RWPE2 (cell line): Measurements from ENCODE around the gene FH.
A peak's percentile ranks its signal among the peaks of the same experiment; 100 is the strongest.

ENCODE experiments used
- ATAC-seq: fragments of 200-7000 bp; cut with Tn5 transposase; 3 replicates; pipeline ENCODE4 v1.9.1; 2021; ENCODE audit warnings: low read depth
- DNase-seq: peaks from one replicate; pipeline ENCODE4 v3.0.0-alpha.2; 2020; ENCODE audit warnings: low spot score
- H3K27ac ChIP-seq: fragments of 450-650 bp; 2 replicates; pipeline ENCODE4 v1.5.1; 2017; ENCODE audit warnings: mild to moderate bottlenecking; ENCODE audit not compliant: poor library complexity, severe bottlenecking
- H3K27me3 ChIP-seq: fragments of 250-450 bp; sonication (Bioruptor Pico); 2 replicates; pipeline ENCODE4 v1.5.1; 2021; ENCODE audit warnings: mild to moderate bottlenecking, moderate library complexity; ENCODE audit not compliant: insufficient read depth, poor library complexity, severe bottlenecking
- H3K36me3 ChIP-seq: fragments of 250-450 bp; sonication (Bioruptor Pico); 2 replicates; pipeline ENCODE4 v1.5.1; 2020; ENCODE audit warnings: low read depth, mild to moderate bottlenecking, moderate library complexity
- H3K4me1 ChIP-seq: fragments of 250-450 bp; sonication (Bioruptor Pico); 2 replicates; pipeline ENCODE4 v1.5.1; 2021; ENCODE audit warnings: mild to moderate bottlenecking, moderate library complexity; ENCODE audit not compliant: insufficient read depth, poor library complexity, severe bottlenecking
- H3K4me3 ChIP-seq: fragments of 250-450 bp; sonication (Bioruptor Pico); 2 replicates; pipeline ENCODE4 v1.5.1; 2021; ENCODE audit warnings: mild to moderate bottlenecking, moderate library complexity; ENCODE audit not compliant: severe bottlenecking
- H3K9me3 ChIP-seq: fragments of 250-450 bp; sonication (Bioruptor Pico); 2 replicates; pipeline ENCODE4 v1.5.1; 2021; ENCODE audit warnings: mild to moderate bottlenecking, moderate library complexity; ENCODE audit not compliant: severe bottlenecking
- CTCF ChIP-seq: fragments of 450-650 bp; IDR thresholded peaks from one replicate; pipeline ENCODE4 v1.5.1; 2017; ENCODE audit warnings: mild to moderate bottlenecking, moderate library complexity; ENCODE audit not compliant: poor library complexity, severe bottlenecking

The FH gene

GRCh38 chr1:241527146-241527545, 7.6 kb upstream of the FH start:
- Histone ChIP-seq H3K27me3 (no peaks in the 10 kb centered on the region), H3K4me1 (peaks cover under 1% of the 10 kb centered on the region), H3K27ac (no peak overlapping the region), H3K9me3 (no peaks in the 10 kb centered on the region), H3K4me3 (no peak overlapping the region), H3K36me3 (no peaks in the 10 kb centered on the region)
- ATAC-seq (no peak), DNase-seq (no peak)
- TF ChIP-seq CTCF: no peak

DNA sequence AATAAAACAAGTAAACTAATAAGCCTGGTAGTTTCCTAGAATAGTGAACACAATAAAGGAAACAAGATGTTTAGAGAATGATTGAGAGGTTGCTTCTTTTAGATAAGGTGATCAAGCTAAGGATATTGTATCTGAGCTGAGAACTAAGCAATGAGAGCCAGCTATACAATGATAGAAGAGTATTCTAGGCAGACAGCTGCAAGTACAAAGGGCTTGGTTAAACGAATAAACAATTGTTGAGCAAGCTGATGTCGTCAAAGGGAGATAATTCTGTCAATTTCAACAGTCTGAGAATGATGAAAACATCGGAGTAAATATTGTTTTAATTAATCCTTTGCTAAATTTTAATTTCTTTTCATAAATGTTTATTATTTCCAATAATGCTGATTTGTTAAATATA, 5.5 kb upstream of the FH start:
- Histone ChIP-seq H3K9me3 (no peaks in the 10 kb centered on the region), H3K27me3 (no peaks in the 10 kb centered on the region), H3K4me1 (no peaks in the 10 kb centered on the region), H3K4me3 (no peak overlapping the region), H3K27ac (no peak overlapping the region), H3K36me3 (no peaks in the 10 kb centered on the region)
- DNase-seq: no peak
- TF ChIP-seq CTCF: no peak
- no peak for ATAC-seq

- DNase-seq (no peak), ATAC-seq (no peak)
- H3K27me3 ChIP-seq: no peaks in the 10 kb centered on the region
- H3K36me3 ChIP-seq: no peaks in the 10 kb centered on the region
- no peaks in the 10 kb centered on the region for H3K9me3 ChIP-seq
- H3K4me1 ChIP-seq: no peaks in the 10 kb centered on the region
- H3K4me3 ChIP-seq: no peak overlapping the region
- no peak overlapping the region for H3K27ac ChIP-seq
- no peak for TF ChIP-seq CTCF
Observed at GRCh38 chr1:241521718-241522117, 2.2 kb upstream of the FH start.

DNA sequence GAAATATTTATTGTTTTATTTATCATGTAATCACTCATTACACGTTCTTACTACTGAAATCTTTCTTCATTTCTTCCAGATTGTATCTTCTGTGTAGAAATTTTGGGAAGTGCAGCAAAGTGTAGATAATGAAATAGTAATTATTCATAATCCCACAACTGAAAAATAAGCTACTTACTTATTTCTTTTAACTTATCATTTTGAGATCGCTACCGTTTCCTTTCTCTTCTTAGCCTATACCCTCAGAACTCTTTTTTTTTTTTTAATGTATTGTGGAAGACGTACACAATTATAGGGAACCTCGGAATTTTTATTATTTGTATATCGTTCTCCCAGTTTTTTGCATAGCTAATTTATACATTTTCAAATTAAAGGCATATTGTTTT, 518 bp upstream of the FH start:
- H3K9me3 ChIP-seq: no peaks in the 10 kb centered on the region
- H3K27ac ChIP-seq: peak overlapping the region; percentile 63
- H3K36me3 ChIP-seq: peaks cover 14% of the 10 kb centered on the region
- no peak for DNase-seq
- no peak for ATAC-seq
- no peak for TF ChIP-seq CTCF
- H3K4me1 ChIP-seq: no peaks in the 10 kb centered on the region
- H3K27me3 ChIP-seq: no peaks in the 10 kb centered on the region
- peak overlapping the region; percentile 91 for H3K4me3 ChIP-seq

DNA sequence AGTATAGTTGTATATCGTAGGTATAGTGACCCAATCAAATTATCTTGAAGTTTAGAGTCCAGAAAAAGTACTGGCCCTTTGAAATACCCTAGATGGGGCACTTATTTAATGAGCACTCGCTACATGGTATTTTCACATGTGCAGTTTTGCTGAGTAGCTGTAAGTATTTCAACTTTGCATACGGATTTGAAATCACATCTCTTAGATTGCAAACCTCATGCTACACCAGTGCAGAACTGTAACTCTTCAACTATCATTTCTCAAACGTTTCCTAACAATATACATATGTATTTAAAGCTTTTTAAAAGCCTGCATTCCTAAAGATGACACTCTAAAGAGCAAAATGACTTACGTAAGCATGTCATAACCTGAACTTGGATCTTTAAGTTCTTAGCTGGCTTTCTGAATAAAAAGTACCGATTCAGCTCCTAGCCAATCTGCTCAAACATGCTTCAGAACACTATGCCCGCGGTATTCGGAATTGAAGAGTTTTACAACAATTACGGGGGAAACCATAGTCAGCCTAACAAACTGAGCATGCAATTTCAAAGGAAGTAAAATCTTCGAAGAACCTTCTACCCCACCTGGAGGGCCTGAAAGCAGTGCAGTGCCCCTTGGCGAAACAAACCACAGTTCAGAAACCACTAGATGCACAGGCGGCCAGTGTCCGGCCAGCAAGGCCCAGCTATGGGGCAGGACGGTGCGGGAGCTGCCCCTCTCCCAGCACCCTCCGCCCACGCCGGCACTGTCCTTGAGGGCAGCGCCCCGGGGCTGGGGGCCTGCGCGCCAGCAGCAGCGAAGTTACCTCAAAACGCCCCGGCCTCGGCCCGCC, 863 bp downstream of the FH start:
- Histone ChIP-seq H3K4me1 (no peaks in the 10 kb centered on the region), H3K36me3 (peaks cover 26% of the 10 kb centered on the region), H3K9me3 (no peaks in the 10 kb centered on the region), H3K27ac (peak overlapping the region; percentile 63), H3K27me3 (no peaks in the 10 kb centered on the region), H3K4me3 (peak overlapping the region; percentile 91)
- DNase-seq (peak; percentile 29), ATAC-seq (peak; percentile 37)
- no peak for TF ChIP-seq CTCF
